Trophoblast cell (in vitro differentiated cells and primary cell): ENCODE data around the gene ATP1B2. TPM values are rescaled to one million over a fixed set of nuclear protein-coding genes. Genes with fewer than 3 reads are reported as not detected.

ENCODE experiments used
- DNase-seq, 2 donors: peaks; one replicate each; pipeline ENCODE4 v3.0.0-alpha.2; 2016
- H2AFZ ChIP-seq: 2 replicates; pipeline ENCODE4 v1.6.1; 2013; ENCODE audit warnings: low read length, moderate library complexity, mild to moderate bottlenecking; ENCODE audit not compliant: insufficient read depth, poor library complexity
- H2AK5ac ChIP-seq: 2 replicates; pipeline ENCODE4 v1.6.1; 2013; ENCODE audit warnings: mild to moderate bottlenecking, low read length
- H2BK120ac ChIP-seq: 2 replicates; pipeline ENCODE4 v1.6.1; 2013; ENCODE audit warnings: low read length, mild to moderate bottlenecking, moderate library complexity; ENCODE audit not compliant: insufficient read depth, poor library complexity
- H2BK12ac ChIP-seq: 2 replicates; pipeline ENCODE4 v1.6.1; 2013; ENCODE audit warnings: mild to moderate bottlenecking, low read length, moderate library complexity
- H2BK5ac ChIP-seq: 2 replicates; pipeline ENCODE4 v1.6.1; 2013; ENCODE audit warnings: low read length, low read depth, moderate library complexity, mild to moderate bottlenecking; ENCODE audit not compliant: poor library complexity
- H3K14ac ChIP-seq: 2 replicates; pipeline ENCODE4 v1.6.1; 2013; ENCODE audit warnings: mild to moderate bottlenecking, low read length
- H3K18ac ChIP-seq: 2 replicates; pipeline ENCODE4 v1.6.1; 2013; ENCODE audit warnings: mild to moderate bottlenecking, low read length
- H3K23ac ChIP-seq: 2 replicates; pipeline ENCODE4 v1.6.1; 2013; ENCODE audit warnings: low read length
- H3K27ac ChIP-seq: 2 replicates; pipeline ENCODE4 v1.5.1; 2013; ENCODE audit warnings: low read depth, mild to moderate bottlenecking, inconsistent platforms, low read length, moderate library complexity
- H3K27me3 ChIP-seq: 2 replicates; pipeline ENCODE4 v1.6.1; 2013; ENCODE audit warnings: inconsistent platforms, mild to moderate bottlenecking, low read length, moderate library complexity; ENCODE audit not compliant: insufficient read depth
- H3K36me3 ChIP-seq, 2 experiments: 1 replicate in 1 of 2; 2 replicates in 1 of 2; pipeline ENCODE4 v1.6.1; 2013; ENCODE audit warnings: low read length in 2 of 2, mild to moderate bottlenecking in 2 of 2, moderate library complexity in 1 of 2; ENCODE audit not compliant: insufficient read depth in 2 of 2, control insufficient read depth in 1 of 2
- H3K4ac ChIP-seq: 2 replicates; pipeline ENCODE4 v1.6.1; 2013; ENCODE audit warnings: low read depth, mild to moderate bottlenecking, low read length, moderate library complexity
- H3K4me1 ChIP-seq, 2 experiments: 1 replicate in 1 of 2; 2 replicates in 1 of 2; pipeline ENCODE4 v1.6.1; 2013; ENCODE audit warnings: low read length in 2 of 2, mild to moderate bottlenecking in 2 of 2, moderate library complexity in 1 of 2; ENCODE audit not compliant: insufficient read depth in 2 of 2, control insufficient read depth in 1 of 2
- H3K4me2 ChIP-seq: 2 replicates; pipeline ENCODE4 v1.6.1; 2013; ENCODE audit warnings: inconsistent platforms, mild to moderate bottlenecking, low read length, moderate library complexity
- H3K4me3 ChIP-seq: 2 replicates; pipeline ENCODE4 v1.5.1; 2013; ENCODE audit warnings: mild to moderate bottlenecking, low read depth, low read length, inconsistent platforms
- H3K79me1 ChIP-seq: one replicate; pipeline ENCODE4 v1.6.1; 2013; ENCODE audit warnings: low read length
- H3K79me2 ChIP-seq: 2 replicates; pipeline ENCODE4 v1.6.1; 2013; ENCODE audit warnings: low read length, mild to moderate bottlenecking; ENCODE audit not compliant: control insufficient read depth, insufficient read depth, poor library complexity
- H3K9ac ChIP-seq: 2 replicates; pipeline ENCODE4 v1.6.1; 2013; ENCODE audit warnings: mild to moderate bottlenecking, low read length
- H3K9me3 ChIP-seq: 2 replicates; pipeline ENCODE4 v1.6.1; 2013; ENCODE audit warnings: low read depth, mild to moderate bottlenecking, control low read depth, inconsistent platforms, low read length; ENCODE audit not compliant: insufficient read depth
- H4K12ac ChIP-seq: 2 replicates; pipeline ENCODE4 v1.6.1; 2013; ENCODE audit warnings: low read depth, mild to moderate bottlenecking, low read length, moderate library complexity
- H4K8ac ChIP-seq: 2 replicates; pipeline ENCODE4 v1.6.1; 2013; ENCODE audit warnings: low read depth, mild to moderate bottlenecking, low read length, moderate library complexity
- H4K91ac ChIP-seq: one replicate; pipeline ENCODE4 v1.6.1; 2013; ENCODE audit warnings: low read depth, mild to moderate bottlenecking, low read length, moderate library complexity
- WGBS: extraction: QIAGEN DNeasy Blood & Tissue Kit; methylation state at CpG from one replicate; pipeline ENCODE4 v1.1.7; 2013; ENCODE audit warnings: missing lambda C conversion rate; ENCODE audit not compliant: insufficient read length, insufficient coverage; ENCODE audit errors: extremely low coverage; 5-methylcytosine and 5-hydroxymethylcytosine counted together
- polyA plus RNA-seq: library from polyadenylated mRNA; stranded (reverse); fragments of 200-250 nt; gene quantifications from 2 replicates; pipeline ENCODE4 v1.2.3, GENCODE V29; 2013

ATP1B2 gene
- 0.06 and 0.11 TPM in 2 replicates for polyA plus RNA-seq

DNA sequence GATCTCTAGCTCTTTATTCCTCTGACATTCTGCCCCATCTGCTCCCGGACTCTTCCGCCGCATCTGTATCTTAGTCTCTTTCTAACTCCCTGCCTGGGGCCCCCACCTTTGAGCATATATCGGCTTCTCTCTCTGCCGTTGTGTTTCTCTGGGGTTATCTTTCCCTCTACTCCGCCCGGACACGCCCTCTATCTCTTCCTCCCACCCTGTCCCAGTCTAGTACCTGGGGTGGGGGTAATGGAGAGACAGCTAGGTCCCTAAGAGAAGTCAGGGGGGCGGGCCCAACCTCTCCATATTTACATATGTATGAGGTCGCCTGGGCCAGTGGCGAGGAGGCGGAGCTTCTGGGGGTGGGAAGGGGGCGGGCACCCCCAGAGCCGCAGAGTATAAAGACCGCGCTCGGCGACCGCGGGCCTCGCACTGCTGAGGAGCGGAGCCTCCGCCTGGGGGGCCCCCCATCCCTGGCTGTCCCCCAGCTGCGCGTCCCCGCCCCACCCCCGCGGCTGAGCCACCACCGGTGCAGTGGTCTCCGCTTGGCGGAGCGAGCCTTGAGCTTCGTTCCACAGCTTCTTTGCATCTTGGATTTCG lies at the start of gene ATP1B2:
Gene ATP1B2, plus strand, starts transcription at position 418 of the 588 bp plus-strand sequence. CDS start 593 bp downstream, outside the sequence.
- Histone ChIP-seq H3K27me3 (peaks cover 29% of the 10 kb centered on the region), H3K4me2 (peak within 1 kb of the TSS; percentile 72), H3K4ac (no peak within 1 kb of the TSS), H3K4me3 (peak within 1 kb of the TSS; percentile 23), H2AK5ac (no peak within 1 kb of the TSS), H2BK5ac (no peak within 1 kb of the TSS), H4K12ac (no peak within 1 kb of the TSS), H3K18ac (no peak within 1 kb of the TSS), H3K79me2 (no peaks in the 10 kb centered on the region), H3K9ac (no peak within 1 kb of the TSS), H2AFZ (peak within 1 kb of the TSS; percentile 35), H4K91ac (no peak within 1 kb of the TSS), H2BK12ac (no peak within 1 kb of the TSS), H3K36me3 (peaks cover 0 to 2% of the 10 kb centered on the region in 2 experiments), H3K23ac (no peak within 1 kb of the TSS), H4K8ac (no peak within 1 kb of the TSS), H3K79me1 (no peaks in the 10 kb centered on the region), H3K14ac (no peak within 1 kb of the TSS), H3K9me3 (peaks cover 16% of the 10 kb centered on the region), H2BK120ac (no peak within 1 kb of the TSS), H3K4me1 (peaks cover 7 to 8% of the 10 kb centered on the region in 2 experiments), H3K27ac (no peak within 1 kb of the TSS)
- DNase-seq = peak in 1 of 2 donors; percentile 30
- no CpG with 5 or more reads among the region's 34 CpGs for WGBS

- Histone ChIP-seq H3K9ac (no peak overlapping the region), H3K9me3 (no peaks in the 10 kb centered on the region), H4K12ac (no peak overlapping the region), H3K4me1 (no peaks in the 10 kb centered on the region), H3K18ac (no peak overlapping the region), H3K79me1 (no peaks in the 10 kb centered on the region), H2AK5ac (no peak overlapping the region), H3K36me3 (peaks cover 35 to 42% of the 10 kb centered on the region in 2 experiments), H3K79me2 (no peaks in the 10 kb centered on the region), H2BK5ac (no peak overlapping the region), H3K23ac (no peak overlapping the region), H3K27me3 (no peaks in the 10 kb centered on the region), H2AFZ (no peak overlapping the region), H3K4ac (no peak overlapping the region), H3K14ac (no peak overlapping the region), H4K8ac (no peak overlapping the region), H2BK12ac (no peak overlapping the region), H2BK120ac (no peak overlapping the region), H3K4me3 (no peak overlapping the region), H3K4me2 (no peak overlapping the region), H4K91ac (no peak overlapping the region), H3K27ac (no peak overlapping the region)
- DNase-seq = no peak
- no CpG with 5 or more reads among the region's 4 CpGs for WGBS
Measured at GRCh38 chr17:7606280-7606679, 44.4 kb upstream of the ATP1B2 start.

- Histone ChIP-seq H3K18ac (no peak overlapping the region), H3K9ac (no peak overlapping the region), H2BK12ac (no peak overlapping the region), H2AFZ (no peak overlapping the region), H2BK5ac (no peak overlapping the region), H3K4me2 (no peak overlapping the region), H4K12ac (no peak overlapping the region), H4K91ac (no peak overlapping the region), H3K9me3 (no peaks in the 10 kb centered on the region), H2AK5ac (no peak overlapping the region), H3K23ac (no peak overlapping the region), H3K27ac (no peak overlapping the region), H4K8ac (no peak overlapping the region), H3K4me3 (no peak overlapping the region), H3K4ac (no peak overlapping the region), H3K36me3 (peaks cover 5 to 8% of the 10 kb centered on the region in 2 experiments), H3K79me2 (peaks cover 6% of the 10 kb centered on the region), H3K27me3 (no peaks in the 10 kb centered on the region), H2BK120ac (no peak overlapping the region), H3K4me1 (peaks cover 8 to 9% of the 10 kb centered on the region in 2 experiments), H3K79me1 (peaks cover 7% of the 10 kb centered on the region), H3K14ac (no peak overlapping the region)
- DNase-seq = no peak
- WGBS = no CpG with 5 or more reads among the region's 2 CpGs
Measured at GRCh38 chr17:7610641-7611040, 40.1 kb upstream of the ATP1B2 start.

DNA sequence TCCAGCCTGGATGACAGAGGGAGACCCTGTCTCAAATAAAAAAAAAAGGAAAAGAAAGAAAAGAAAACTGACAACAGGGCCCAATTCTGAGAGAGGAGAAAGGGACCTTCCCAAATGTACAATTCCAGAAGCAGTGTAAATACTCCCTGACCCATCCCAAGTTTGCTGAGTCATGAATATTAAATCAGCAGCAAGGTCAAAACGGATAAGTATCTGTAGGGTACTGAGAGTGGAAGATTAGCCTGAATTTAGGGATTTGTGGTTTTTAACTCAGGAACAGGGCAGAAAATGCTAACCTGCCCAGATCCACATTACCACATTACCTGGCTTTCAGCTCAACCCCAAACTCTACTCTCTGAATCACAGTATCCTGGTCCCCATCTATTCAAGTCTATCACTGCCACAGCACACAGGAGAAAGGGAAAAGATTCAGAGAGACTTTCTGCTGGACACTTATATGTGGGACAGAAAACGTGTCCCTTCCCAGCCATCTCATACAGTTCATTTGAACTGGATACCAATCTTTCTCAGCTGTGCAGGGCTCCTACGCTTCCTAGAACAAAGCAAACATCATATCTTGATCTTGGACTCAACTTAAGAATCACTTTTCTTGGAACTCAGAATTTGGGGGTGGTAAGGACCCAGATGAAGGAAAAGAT lies 39.0 kb upstream of the ATP1B2 start:
- Histone ChIP-seq H3K9ac (no peak overlapping the region), H4K91ac (no peak overlapping the region), H2BK5ac (no peak overlapping the region), H3K27me3 (no peaks in the 10 kb centered on the region), H3K27ac (no peak overlapping the region), H3K4ac (peak overlapping the region; percentile 42), H2BK120ac (no peak overlapping the region), H3K23ac (no peak overlapping the region), H3K4me1 (peaks cover 8 to 9% of the 10 kb centered on the region in 2 experiments), H4K12ac (no peak overlapping the region), H3K79me1 (peaks cover 7% of the 10 kb centered on the region), H2AK5ac (no peak overlapping the region), H3K79me2 (peaks cover 6% of the 10 kb centered on the region), H3K36me3 (peaks cover 3% of the 10 kb centered on the region in 2 experiments), H2BK12ac (no peak overlapping the region), H4K8ac (no peak overlapping the region), H3K9me3 (no peaks in the 10 kb centered on the region), H3K14ac (no peak overlapping the region), H3K18ac (peak overlapping the region; percentile 51), H3K4me3 (no peak overlapping the region), H3K4me2 (no peak overlapping the region), H2AFZ (no peak overlapping the region)
- WGBS = no CpG with 5 or more reads among the region's 3 CpGs
- DNase-seq = no peak
